Stomach (tissue), 4 donors: Measurements from ENCODE around the gene TRIM69.

Experiments used
- EP300 ChIP-seq: sonication (generic); formaldehyde crosslinking; IDR thresholded peaks from one replicate; pipeline ENCODE4 v1.6.1; 2017; ENCODE audit warnings: antibody characterized with exemption
- POLR2A ChIP-seq, 4 donors: fragments of 450-650 bp; IDR thresholded peaks; one replicate each; pipeline ENCODE4 v1.6.1; 2016; ENCODE audit warnings: antibody characterized with exemption in 4 of 4, control low read depth in 2 of 4, mild to moderate bottlenecking in 1 of 4, moderate library complexity in 1 of 4
- POLR2AphosphoS5 ChIP-seq, 3 donors: sonication (generic); formaldehyde crosslinking; IDR thresholded peaks; one replicate each; pipeline ENCODE4 v1.6.1; 2016; ENCODE audit warnings: antibody characterized with exemption in 3 of 3
- TF ChIP-seq, protein P1 (sequence below), 7 experiments: fragments of 450-650 bp in 4 of 7; fragments of 200-600 bp in 3 of 7; sonication (generic) in 3 of 7; IDR thresholded peaks; one replicate each; pipeline ENCODE4 v1.5.1; 2016 to 2019; ENCODE audit warnings: antibody characterized with exemption in 7 of 7, control low read depth in 2 of 7, mild to moderate bottlenecking in 1 of 7

DNA sequence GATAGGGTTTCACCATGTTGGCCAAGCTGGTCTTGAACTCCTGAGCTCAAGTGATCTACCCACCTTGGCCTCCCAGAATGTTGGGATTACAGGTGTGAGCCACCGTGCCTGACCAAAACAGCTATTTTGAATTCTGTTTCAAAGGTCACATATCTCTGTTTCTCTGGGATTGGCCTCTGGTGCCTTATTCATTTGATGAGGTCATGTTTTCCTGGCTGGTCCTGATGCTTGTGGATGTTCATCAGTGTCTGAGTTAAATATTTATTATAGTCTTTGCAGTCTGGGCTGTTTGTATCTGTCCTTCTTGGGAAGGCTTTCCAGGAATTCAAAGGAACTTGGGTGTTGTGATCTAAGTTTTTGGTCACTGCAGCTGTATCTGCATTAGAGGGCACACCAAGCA, 30.3 kb upstream of the TRIM69 start:
- TF ChIP-seq, protein P1, sequence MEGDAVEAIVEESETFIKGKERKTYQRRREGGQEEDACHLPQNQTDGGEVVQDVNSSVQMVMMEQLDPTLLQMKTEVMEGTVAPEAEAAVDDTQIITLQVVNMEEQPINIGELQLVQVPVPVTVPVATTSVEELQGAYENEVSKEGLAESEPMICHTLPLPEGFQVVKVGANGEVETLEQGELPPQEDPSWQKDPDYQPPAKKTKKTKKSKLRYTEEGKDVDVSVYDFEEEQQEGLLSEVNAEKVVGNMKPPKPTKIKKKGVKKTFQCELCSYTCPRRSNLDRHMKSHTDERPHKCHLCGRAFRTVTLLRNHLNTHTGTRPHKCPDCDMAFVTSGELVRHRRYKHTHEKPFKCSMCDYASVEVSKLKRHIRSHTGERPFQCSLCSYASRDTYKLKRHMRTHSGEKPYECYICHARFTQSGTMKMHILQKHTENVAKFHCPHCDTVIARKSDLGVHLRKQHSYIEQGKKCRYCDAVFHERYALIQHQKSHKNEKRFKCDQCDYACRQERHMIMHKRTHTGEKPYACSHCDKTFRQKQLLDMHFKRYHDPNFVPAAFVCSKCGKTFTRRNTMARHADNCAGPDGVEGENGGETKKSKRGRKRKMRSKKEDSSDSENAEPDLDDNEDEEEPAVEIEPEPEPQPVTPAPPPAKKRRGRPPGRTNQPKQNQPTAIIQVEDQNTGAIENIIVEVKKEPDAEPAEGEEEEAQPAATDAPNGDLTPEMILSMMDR (IDR thresholded peaks at IDR 0.05): no peak
- TF ChIP-seq POLR2AphosphoS5 (IDR thresholded peaks at IDR 0.05) (no peak), POLR2A (IDR thresholded peaks at IDR 0.05) (no peak), EP300 (no peak)
